GM10266 (cell line): ENCODE results near the gene ACAP2.
"Not testable (repeated sequence)": the region's sequence is repeated elsewhere in the genome, so short reads cannot be mapped to it uniquely, and the experiment has no call there.

Experiments used
- DNase-seq: peaks from one replicate; pipeline ENCODE4 v3.0.0; 2012; ENCODE audit errors: extremely low spot score
- TF ChIP-seq, protein P1 (sequence below): IDR thresholded peaks from 2 replicates; pipeline ENCODE4 v1.5.1; 2012; ENCODE audit warnings: mild to moderate bottlenecking, low read depth; ENCODE audit not compliant: control insufficient read depth, insufficient read depth; ENCODE audit errors: missing control alignments

The ACAP2 gene

DNA sequence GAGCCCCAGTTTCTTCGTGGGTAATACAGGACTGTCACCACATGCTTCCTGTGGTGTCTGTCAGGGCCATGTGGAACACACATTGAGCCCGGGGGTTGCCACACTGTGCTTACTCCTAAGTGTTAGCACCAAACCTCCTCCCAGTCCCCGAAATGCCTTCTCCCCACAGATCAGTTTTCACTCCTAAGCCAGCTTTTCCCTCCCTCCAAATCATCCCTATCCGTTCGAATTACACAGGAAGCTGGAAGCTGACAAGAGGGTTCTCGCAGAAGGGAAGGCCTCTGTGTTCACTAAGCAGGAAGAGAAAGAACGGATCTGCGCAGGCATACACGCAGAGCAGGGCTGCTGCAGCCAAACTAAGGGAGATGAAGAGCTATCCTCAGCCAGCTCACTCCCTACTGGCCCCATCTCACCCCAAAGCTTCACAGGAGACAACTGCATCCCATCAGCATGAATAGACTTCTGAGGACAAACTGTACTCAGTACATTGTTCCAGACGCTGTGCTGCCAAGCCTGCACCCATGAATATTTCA lies 204.2 kb downstream of the ACAP2 start:
- TF ChIP-seq, protein P1, sequence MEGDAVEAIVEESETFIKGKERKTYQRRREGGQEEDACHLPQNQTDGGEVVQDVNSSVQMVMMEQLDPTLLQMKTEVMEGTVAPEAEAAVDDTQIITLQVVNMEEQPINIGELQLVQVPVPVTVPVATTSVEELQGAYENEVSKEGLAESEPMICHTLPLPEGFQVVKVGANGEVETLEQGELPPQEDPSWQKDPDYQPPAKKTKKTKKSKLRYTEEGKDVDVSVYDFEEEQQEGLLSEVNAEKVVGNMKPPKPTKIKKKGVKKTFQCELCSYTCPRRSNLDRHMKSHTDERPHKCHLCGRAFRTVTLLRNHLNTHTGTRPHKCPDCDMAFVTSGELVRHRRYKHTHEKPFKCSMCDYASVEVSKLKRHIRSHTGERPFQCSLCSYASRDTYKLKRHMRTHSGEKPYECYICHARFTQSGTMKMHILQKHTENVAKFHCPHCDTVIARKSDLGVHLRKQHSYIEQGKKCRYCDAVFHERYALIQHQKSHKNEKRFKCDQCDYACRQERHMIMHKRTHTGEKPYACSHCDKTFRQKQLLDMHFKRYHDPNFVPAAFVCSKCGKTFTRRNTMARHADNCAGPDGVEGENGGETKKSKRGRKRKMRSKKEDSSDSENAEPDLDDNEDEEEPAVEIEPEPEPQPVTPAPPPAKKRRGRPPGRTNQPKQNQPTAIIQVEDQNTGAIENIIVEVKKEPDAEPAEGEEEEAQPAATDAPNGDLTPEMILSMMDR = no peak
- no peak for DNase-seq

DNA sequence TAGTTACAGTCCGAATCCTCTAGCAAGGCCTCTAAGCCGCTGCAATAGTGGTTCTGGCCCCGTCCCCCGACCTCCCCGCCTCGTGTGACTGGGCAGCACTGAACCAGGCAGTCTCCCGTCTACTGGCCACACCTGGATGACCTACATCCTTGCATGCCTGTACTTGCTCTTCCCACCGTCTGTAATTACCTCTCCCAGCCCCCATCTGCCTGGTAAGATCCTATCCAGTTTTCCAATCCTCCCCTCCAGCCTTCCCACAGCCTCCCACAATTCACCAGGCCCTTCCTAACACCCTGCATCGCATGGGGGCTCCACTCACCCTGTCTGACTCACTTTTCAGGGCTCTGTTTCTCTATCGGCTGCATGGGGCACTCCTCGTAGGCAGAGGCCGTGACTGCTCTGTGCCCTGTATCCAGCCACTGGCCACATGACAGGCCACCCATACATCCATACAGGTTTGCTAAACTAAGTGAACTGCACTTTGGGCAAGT lies 204.7 kb downstream of the ACAP2 start:
- TF ChIP-seq, protein P1 = no peak
- no peak for DNase-seq

DNA sequence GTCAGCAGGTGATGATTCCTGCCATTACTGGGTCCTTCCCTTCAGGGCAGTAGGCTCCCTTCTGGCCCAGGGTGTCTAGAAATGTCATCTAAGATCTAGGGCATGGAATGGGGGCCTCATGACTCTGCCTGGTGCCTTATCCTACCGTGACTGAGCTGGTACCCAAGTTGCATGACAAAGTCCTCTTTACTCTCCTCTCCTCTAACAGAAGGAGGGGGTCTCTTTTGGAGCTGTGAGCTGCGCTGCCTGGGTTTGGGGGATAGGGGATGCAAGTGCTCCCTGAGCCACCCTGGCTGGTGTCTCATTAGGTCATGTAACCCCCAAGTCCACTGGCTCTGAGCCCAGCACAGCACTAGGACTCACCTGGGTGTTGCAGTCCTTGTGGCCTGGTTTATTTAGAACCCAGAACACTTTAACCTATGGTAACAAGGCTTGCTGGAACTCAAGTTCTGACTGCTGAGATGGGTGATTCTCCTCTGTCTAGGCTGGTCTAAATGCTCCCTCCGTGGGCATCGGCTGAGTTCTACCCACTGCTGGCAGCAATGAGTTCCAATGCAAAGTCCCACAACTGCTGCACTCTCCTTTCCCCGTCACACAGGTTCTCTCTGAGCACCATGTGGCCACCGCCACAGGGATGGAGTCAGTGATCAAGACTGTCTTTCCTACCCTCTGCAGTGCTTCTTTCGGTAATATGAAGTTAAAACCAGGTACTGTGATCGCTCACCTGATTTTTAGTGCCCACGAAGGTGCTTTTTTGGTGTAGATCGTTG lies 205.8 kb downstream of the ACAP2 start:
- TF ChIP-seq, protein P1 = no peak
- DNase-seq = no peak

DNA sequence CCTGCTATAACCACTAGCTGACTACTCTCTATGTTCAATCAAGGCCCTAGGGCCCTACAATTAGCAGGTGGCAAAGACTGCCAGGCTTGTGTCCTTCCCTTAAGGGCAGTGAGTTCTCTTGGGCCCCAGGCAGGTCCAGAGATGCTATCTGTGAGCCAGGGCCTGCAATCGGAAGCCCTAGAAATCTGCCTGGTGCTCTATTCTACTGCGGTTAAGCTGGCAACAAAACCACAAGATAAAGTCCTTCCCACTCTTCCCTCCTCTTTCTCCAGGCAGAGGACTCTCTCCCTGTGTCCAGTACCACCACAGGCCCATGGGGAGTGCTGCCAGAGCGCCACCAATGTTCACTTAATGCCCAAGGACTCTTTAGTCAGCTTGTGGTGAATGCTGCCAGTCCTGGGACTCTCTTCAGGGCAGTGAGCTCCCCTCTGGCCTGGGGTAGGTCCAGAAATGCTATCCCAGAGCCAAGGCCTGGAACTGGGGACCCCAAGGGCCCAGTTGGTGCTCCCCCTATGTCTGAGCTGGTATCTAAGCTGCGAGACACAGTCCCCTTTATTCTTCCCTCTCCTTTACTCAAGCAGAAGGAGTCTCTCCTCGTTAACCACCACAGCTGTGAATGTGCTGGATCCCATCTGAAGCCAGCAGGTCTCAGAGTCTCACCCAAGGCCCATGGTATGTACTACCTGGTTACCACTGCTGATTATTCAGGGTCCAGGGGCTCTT lies 206.6 kb downstream of the ACAP2 start:
- DNase-seq = no peak
- TF ChIP-seq, protein P1 = no peak

DNA sequence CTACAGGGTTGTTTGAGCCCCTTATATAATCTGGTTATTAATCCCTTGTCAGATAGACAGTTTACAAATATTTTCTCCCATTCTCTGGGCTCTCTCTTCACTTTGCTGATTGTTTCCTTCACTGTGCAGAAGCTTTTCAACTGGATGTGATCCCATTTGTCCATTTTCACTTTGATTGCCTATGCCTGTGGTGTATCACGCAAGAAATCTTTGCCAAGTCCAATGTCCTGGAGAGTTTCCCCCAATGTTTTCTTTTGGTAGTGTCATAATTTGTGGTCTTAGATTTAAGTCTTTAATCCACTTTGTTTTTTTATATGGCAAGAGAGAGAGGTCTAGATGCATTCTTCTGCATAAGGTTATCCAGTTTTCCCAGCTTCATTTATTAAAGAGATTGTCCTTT lies 212.6 kb downstream of the ACAP2 start:
- TF ChIP-seq, protein P1 = no peak
- DNase-seq = no peak

DNA sequence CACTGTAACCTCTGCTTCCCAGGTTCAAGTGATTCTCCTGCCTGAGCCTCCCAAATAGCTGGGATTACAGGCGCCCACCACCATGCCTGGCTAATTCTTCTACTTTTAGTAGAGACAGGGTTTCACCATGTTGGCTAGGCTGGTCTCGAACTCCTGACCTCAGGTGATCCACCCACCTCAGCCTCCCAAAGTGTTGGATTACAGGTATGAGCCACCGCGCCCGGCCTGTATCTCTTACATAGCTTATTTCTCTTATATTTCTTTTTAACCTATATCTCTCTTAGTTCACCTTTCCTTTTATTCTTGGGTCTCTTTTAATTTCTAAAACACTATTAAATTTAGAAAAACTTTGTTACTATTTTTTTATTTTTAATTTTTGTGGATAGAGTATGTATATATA lies 213.9 kb downstream of the ACAP2 start:
- DNase-seq = not testable (repeated sequence)

DNA sequence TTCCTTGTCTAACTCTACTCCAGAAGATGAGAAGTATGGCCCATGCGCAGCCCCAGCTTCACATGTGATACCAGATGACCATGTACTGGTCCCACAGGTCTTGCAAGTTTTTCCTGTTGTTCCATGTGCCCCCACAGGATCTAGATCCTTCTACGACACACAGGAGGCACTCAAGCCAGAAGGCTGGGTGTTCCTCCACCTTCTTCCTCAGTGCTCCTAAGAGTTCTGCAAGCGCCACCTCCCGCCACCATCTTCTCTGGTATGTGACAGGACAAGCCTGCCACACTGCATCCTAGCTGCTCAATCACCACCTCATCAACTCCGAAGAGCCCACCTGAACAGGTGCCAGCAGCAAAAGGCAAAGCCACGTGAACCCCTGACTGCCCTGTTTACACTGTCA lies 214.9 kb downstream of the ACAP2 start:
- no peak for DNase-seq
- TF ChIP-seq, protein P1 = no peak
